ENCODE data around the gene EIF4G3.
"Not testable (repeated sequence)": the region's sequence is repeated elsewhere in the genome, so short reads cannot be mapped to it uniquely, and the experiment has no call there.

The EIF4G3 gene

GRCh38 chr1:21205416-21205815 is 28.7 kb upstream of the EIF4G3 start:
- Histone ChIP-seq H3K4me1 (ENCODE audit: insufficient read depth, low read length) (no peaks in the 10 kb centered on the region), H3K4me3 (ENCODE audit: low read length) (no peak overlapping the region), H3K9ac (ENCODE audit: low read depth, low read length) (no peak overlapping the region), H3K9me3 (ENCODE audit: insufficient read depth, low read depth, low read length) (no peaks in the 10 kb centered on the region), H3K27me3 (ENCODE audit: insufficient read depth, low read length) (no peaks in the 10 kb centered on the region), H3K27ac (ENCODE audit: low read length) (no peak overlapping the region), H3K36me3 (ENCODE audit: insufficient read depth, low read depth, low read length) (no peaks in the 10 kb centered on the region)

- Histone ChIP-seq H3K36me3 (ENCODE audit: insufficient read depth, low read depth, low read length) (no peaks in the 10 kb centered on the region), H3K4me3 (ENCODE audit: low read length) (no peak overlapping the region), H3K27me3 (ENCODE audit: insufficient read depth, low read length) (peaks cover 8% of the 10 kb centered on the region; the same call in 1 of the 2 replicates), H3K27ac (ENCODE audit: low read length) (no peak overlapping the region), H3K9ac (ENCODE audit: low read depth, low read length) (no peak overlapping the region), H3K4me1 (ENCODE audit: insufficient read depth, low read length) (no peaks in the 10 kb centered on the region), H3K9me3 (ENCODE audit: insufficient read depth, low read depth, low read length) (no peaks in the 10 kb centered on the region)
Observed at GRCh38 chr1:21201650-21202049, 25.0 kb upstream of the EIF4G3 start.

GRCh38 chr1:21201238-21201637 is 24.5 kb upstream of the EIF4G3 start:
- H3K9me3 ChIP-seq (ENCODE audit: insufficient read depth, low read depth, low read length); H3K9ac ChIP-seq (ENCODE audit: low read depth, low read length); H3K4me3 ChIP-seq (ENCODE audit: low read length); H3K27me3 ChIP-seq (ENCODE audit: insufficient read depth, low read length); H3K27ac ChIP-seq (ENCODE audit: low read length); H3K4me1 ChIP-seq (ENCODE audit: insufficient read depth, low read length); H3K36me3 ChIP-seq (ENCODE audit: insufficient read depth, low read depth, low read length): not testable (repeated sequence)

- Histone ChIP-seq H3K27ac (ENCODE audit: low read length) (no peak overlapping the region), H3K27me3 (ENCODE audit: insufficient read depth, low read length) (peaks cover 8% of the 10 kb centered on the region; the same call in 1 of the 2 replicates), H3K9me3 (ENCODE audit: insufficient read depth, low read depth, low read length) (no peaks in the 10 kb centered on the region), H3K9ac (ENCODE audit: low read depth, low read length) (no peak overlapping the region), H3K4me3 (ENCODE audit: low read length) (no peak overlapping the region), H3K36me3 (ENCODE audit: insufficient read depth, low read depth, low read length) (no peaks in the 10 kb centered on the region), H3K4me1 (ENCODE audit: insufficient read depth, low read length) (no peaks in the 10 kb centered on the region)
Observed at GRCh38 chr1:21200767-21201166, 24.1 kb upstream of the EIF4G3 start.

- H3K9me3 ChIP-seq (ENCODE audit: insufficient read depth, low read depth, low read length), result no peaks in the 10 kb centered on the region
- peaks cover 25% of the 10 kb centered on the region for H3K27me3 ChIP-seq (ENCODE audit: insufficient read depth, low read length)
- H3K36me3 ChIP-seq (ENCODE audit: insufficient read depth, low read depth, low read length), result no peaks in the 10 kb centered on the region
- H3K27ac ChIP-seq (ENCODE audit: low read length), result no peak overlapping the region
- no peaks in the 10 kb centered on the region for H3K4me1 ChIP-seq (ENCODE audit: insufficient read depth, low read length)
- H3K4me3 ChIP-seq (ENCODE audit: low read length), result no peak overlapping the region
- no peak overlapping the region for H3K9ac ChIP-seq (ENCODE audit: low read depth, low read length)
Observed at GRCh38 chr1:21198929-21199328, 22.2 kb upstream of the EIF4G3 start.

GRCh38 chr1:21192871-21193270 is 16.2 kb upstream of the EIF4G3 start:
- Histone ChIP-seq H3K27me3 (ENCODE audit: insufficient read depth, low read length) (peaks cover 77% of the 10 kb centered on the region), H3K9me3 (ENCODE audit: insufficient read depth, low read depth, low read length) (no peaks in the 10 kb centered on the region), H3K4me3 (ENCODE audit: low read length) (no peak overlapping the region), H3K4me1 (ENCODE audit: insufficient read depth, low read length) (no peaks in the 10 kb centered on the region), H3K9ac (ENCODE audit: low read depth, low read length) (no peak overlapping the region), H3K27ac (ENCODE audit: low read length) (no peak overlapping the region), H3K36me3 (ENCODE audit: insufficient read depth, low read depth, low read length) (no peaks in the 10 kb centered on the region)

- no peaks in the 10 kb centered on the region for H3K4me1 ChIP-seq (ENCODE audit: insufficient read depth, low read length)
- no peaks in the 10 kb centered on the region for H3K9me3 ChIP-seq (ENCODE audit: insufficient read depth, low read depth, low read length)
- no peaks in the 10 kb centered on the region for H3K36me3 ChIP-seq (ENCODE audit: insufficient read depth, low read depth, low read length)
- no peak overlapping the region for H3K27ac ChIP-seq (ENCODE audit: low read length)
- no peak overlapping the region for H3K9ac ChIP-seq (ENCODE audit: low read depth, low read length)
- H3K4me3 ChIP-seq (ENCODE audit: low read length), result no peak overlapping the region
- peaks cover 83% of the 10 kb centered on the region for H3K27me3 ChIP-seq (ENCODE audit: insufficient read depth, low read length)
Observed at GRCh38 chr1:21192284-21192683, 15.6 kb upstream of the EIF4G3 start.

GRCh38 chr1:21190771-21191170 is 14.1 kb upstream of the EIF4G3 start:
- not testable (repeated sequence) for H3K36me3 ChIP-seq (ENCODE audit: insufficient read depth, low read depth, low read length); H3K9me3 ChIP-seq (ENCODE audit: insufficient read depth, low read depth, low read length); H3K4me3 ChIP-seq (ENCODE audit: low read length); H3K27ac ChIP-seq (ENCODE audit: low read length); H3K4me1 ChIP-seq (ENCODE audit: insufficient read depth, low read length); H3K9ac ChIP-seq (ENCODE audit: low read depth, low read length)
- peaks cover 95% of the 10 kb centered on the region for H3K27me3 ChIP-seq (ENCODE audit: insufficient read depth, low read length)

- no peak overlapping the region for H3K27ac ChIP-seq (ENCODE audit: low read length)
- no peaks in the 10 kb centered on the region for H3K4me1 ChIP-seq (ENCODE audit: insufficient read depth, low read length)
- H3K36me3 ChIP-seq (ENCODE audit: insufficient read depth, low read depth, low read length), result no peaks in the 10 kb centered on the region
- no peaks in the 10 kb centered on the region for H3K9me3 ChIP-seq (ENCODE audit: insufficient read depth, low read depth, low read length)
- no peak overlapping the region for H3K9ac ChIP-seq (ENCODE audit: low read depth, low read length)
- peaks cover 93% of the 10 kb centered on the region for H3K27me3 ChIP-seq (ENCODE audit: insufficient read depth, low read length)
- H3K4me3 ChIP-seq (ENCODE audit: low read length), result no peak overlapping the region
Observed at GRCh38 chr1:21189906-21190500, 13.3 kb upstream of the EIF4G3 start.

- H3K4me1 ChIP-seq (ENCODE audit: insufficient read depth, low read length), result no peaks in the 10 kb centered on the region
- H3K36me3 ChIP-seq (ENCODE audit: insufficient read depth, low read depth, low read length), result no peaks in the 10 kb centered on the region
- H3K9ac ChIP-seq (ENCODE audit: low read depth, low read length), result no peak overlapping the region
- no peak overlapping the region for H3K27ac ChIP-seq (ENCODE audit: low read length)
- no peaks in the 10 kb centered on the region for H3K9me3 ChIP-seq (ENCODE audit: insufficient read depth, low read depth, low read length)
- H3K4me3 ChIP-seq (ENCODE audit: low read length), result no peak overlapping the region
- peaks cover 93% of the 10 kb centered on the region for H3K27me3 ChIP-seq (ENCODE audit: insufficient read depth, low read length)
Observed at GRCh38 chr1:21189421-21189820, 12.7 kb upstream of the EIF4G3 start.

GRCh38 chr1:21188235-21188634 is 11.5 kb upstream of the EIF4G3 start:
- H3K4me1 ChIP-seq (ENCODE audit: insufficient read depth, low read length), result no peaks in the 10 kb centered on the region
- no peaks in the 10 kb centered on the region for H3K36me3 ChIP-seq (ENCODE audit: insufficient read depth, low read depth, low read length)
- no peak overlapping the region for H3K9ac ChIP-seq (ENCODE audit: low read depth, low read length)
- H3K4me3 ChIP-seq (ENCODE audit: low read length), result no peak overlapping the region
- peaks cover 91% of the 10 kb centered on the region for H3K27me3 ChIP-seq (ENCODE audit: insufficient read depth, low read length)
- no peaks in the 10 kb centered on the region for H3K9me3 ChIP-seq (ENCODE audit: insufficient read depth, low read depth, low read length)
- H3K27ac ChIP-seq (ENCODE audit: low read length), result no peak overlapping the region

- H3K27me3 ChIP-seq (ENCODE audit: insufficient read depth, low read length), result peaks cover 83% of the 10 kb centered on the region
- H3K4me3 ChIP-seq (ENCODE audit: low read length), result no peak overlapping the region
- no peak overlapping the region for H3K27ac ChIP-seq (ENCODE audit: low read length)
- no peak overlapping the region for H3K9ac ChIP-seq (ENCODE audit: low read depth, low read length)
- no peaks in the 10 kb centered on the region for H3K9me3 ChIP-seq (ENCODE audit: insufficient read depth, low read depth, low read length)
- no peaks in the 10 kb centered on the region for H3K36me3 ChIP-seq (ENCODE audit: insufficient read depth, low read depth, low read length)
- H3K4me1 ChIP-seq (ENCODE audit: insufficient read depth, low read length), result no peaks in the 10 kb centered on the region
Observed at GRCh38 chr1:21185221-21185731, 8.6 kb upstream of the EIF4G3 start.

Data from iPS-20b (cell line).